ENCODE results near the gene RTN3.
A peak's percentile ranks its signal among the peaks of the same experiment; 100 is the strongest.

Gene RTN3

GRCh38 chr11:63680834-63681320, 423 bp upstream of the RTN3 start:
- peak; percentile 91 for ATAC-seq
- TF ChIP-seq ZFP30 (CRISPR knock-in tag; IDR thresholded peaks at IDR 0.05) (no peak), RARB (CRISPR knock-in tag; IDR thresholded peaks at IDR 0.05) (no peak), ZNF8 (CRISPR knock-in tag; IDR thresholded peaks at IDR 0.05) (no peak), POU6F1 (CRISPR knock-in tag; IDR thresholded peaks at IDR 0.05; ENCODE audit: borderline replicate concordance, low read depth) (no peak), TSHZ2 (CRISPR knock-in tag; IDR thresholded peaks at IDR 0.05) (no peak), ESRRG (CRISPR knock-in tag; IDR thresholded peaks at IDR 0.05) (no peak), PPARA (CRISPR knock-in tag; IDR thresholded peaks at IDR 0.05; ENCODE audit: borderline replicate concordance) (no peak), SNAI2 (CRISPR knock-in tag; IDR thresholded peaks at IDR 0.05) (no peak), ZNF70 (CRISPR knock-in tag; IDR thresholded peaks at IDR 0.05) (no peak), CREB5 (CRISPR knock-in tag; IDR thresholded peaks at IDR 0.05; ENCODE audit: low read depth) (no peak), GLIS3 (CRISPR knock-in tag; IDR thresholded peaks at IDR 0.05) (no peak), TOX (CRISPR knock-in tag; IDR thresholded peaks at IDR 0.05; ENCODE audit: borderline replicate concordance) (no peak), PATZ1 (CRISPR knock-in tag; IDR thresholded peaks at IDR 0.05; ENCODE audit: borderline replicate concordance) (no peak), CSRNP3 (CRISPR knock-in tag; IDR thresholded peaks at IDR 0.05) (no peak), ZNF565 (CRISPR knock-in tag; conservative IDR thresholded peaks at IDR 0.05; ENCODE audit: low read depth) (no peak), CSDC2 (CRISPR knock-in tag; IDR thresholded peaks at IDR 0.05) (no peak), ARNTL (CRISPR knock-in tag; IDR thresholded peaks at IDR 0.05; ENCODE audit: borderline replicate concordance, low read depth) (no peak), ISL1 (CRISPR knock-in tag; IDR thresholded peaks at IDR 0.05) (no peak), OSR1 (CRISPR knock-in tag; IDR thresholded peaks at IDR 0.05) (no peak)

GRCh38 chr11:63682066-63683021, 1.0 kb downstream of the RTN3 start:
- peak; percentile 52 for ATAC-seq
- no peak for TF ChIP-seq TSHZ2 (CRISPR knock-in tag; IDR thresholded peaks at IDR 0.05)
- no peak for TF ChIP-seq ZFP30 (CRISPR knock-in tag; IDR thresholded peaks at IDR 0.05)
- TF ChIP-seq BACH2 (CRISPR knock-in tag; IDR thresholded peaks at IDR 0.05; ENCODE audit: borderline replicate concordance) = no peak
- no peak for TF ChIP-seq OSR1 (CRISPR knock-in tag; IDR thresholded peaks at IDR 0.05)
- TF ChIP-seq ISL1 (CRISPR knock-in tag; IDR thresholded peaks at IDR 0.05) = no peak
- TF ChIP-seq ZNF565 (CRISPR knock-in tag; conservative IDR thresholded peaks at IDR 0.05; ENCODE audit: low read depth) = no peak
- no peak for TF ChIP-seq SNAI2 (CRISPR knock-in tag; IDR thresholded peaks at IDR 0.05)
- TF ChIP-seq CREB5 (CRISPR knock-in tag; IDR thresholded peaks at IDR 0.05; ENCODE audit: low read depth) = no peak
- no peak for TF ChIP-seq ZFP3 (CRISPR knock-in tag; IDR thresholded peaks at IDR 0.05)
- TF ChIP-seq CSDC2 (CRISPR knock-in tag; IDR thresholded peaks at IDR 0.05) = no peak
- no peak for TF ChIP-seq ESRRG (CRISPR knock-in tag; IDR thresholded peaks at IDR 0.05)
- TF ChIP-seq ZNF8 (CRISPR knock-in tag; IDR thresholded peaks at IDR 0.05) = no peak
- TF ChIP-seq ARNTL (CRISPR knock-in tag; IDR thresholded peaks at IDR 0.05; ENCODE audit: borderline replicate concordance, low read depth) = no peak
